HAP-1 (cell line): ENCODE results near the gene SPAG7.

Source experiments
- DNase-seq, 2 experiments: peaks; one replicate each; pipeline ENCODE4 v3.0.0-alpha.2; 2016 to 2020; ENCODE audit warnings: low spot score in 2 of 2
- H3K27me3 ChIP-seq: fragments of 250-450 bp; sonication (Bioruptor Pico); 2 replicates; pipeline ENCODE4 v1.5.1; 2020; ENCODE audit warnings: low read depth, mild to moderate bottlenecking, moderate library complexity
- H3K36me3 ChIP-seq: fragments of 250-450 bp; sonication (Bioruptor Pico); replicated peaks from 2 replicates; pipeline ENCODE4 v1.5.1; 2020; ENCODE audit warnings: mild to moderate bottlenecking
- H3K4me1 ChIP-seq: fragments of 250-450 bp; sonication (Bioruptor Pico); 2 replicates; pipeline ENCODE4 v1.5.1; 2020; ENCODE audit warnings: mild to moderate bottlenecking
- H3K4me3 ChIP-seq: fragments of 250-450 bp; sonication (Bioruptor Pico); 2 replicates; pipeline ENCODE4 v1.5.1; 2020; ENCODE audit warnings: mild to moderate bottlenecking, moderate library complexity
- H3K9me3 ChIP-seq: fragments of 250-450 bp; sonication (Bioruptor Pico); 2 replicates; pipeline ENCODE4 v1.5.1; 2020; ENCODE audit warnings: mild to moderate bottlenecking, moderate library complexity
- in situ Hi-C: fragments of 300-500 bp; cut with MboI; formaldehyde crosslinking; loops from 3 replicates; pipeline ENCODE4 v1.14.3; 2020; ENCODE audit warnings: low sequenced_read_pairs, inconsistent platforms, mixed read lengths

The SPAG7 gene

DNA sequence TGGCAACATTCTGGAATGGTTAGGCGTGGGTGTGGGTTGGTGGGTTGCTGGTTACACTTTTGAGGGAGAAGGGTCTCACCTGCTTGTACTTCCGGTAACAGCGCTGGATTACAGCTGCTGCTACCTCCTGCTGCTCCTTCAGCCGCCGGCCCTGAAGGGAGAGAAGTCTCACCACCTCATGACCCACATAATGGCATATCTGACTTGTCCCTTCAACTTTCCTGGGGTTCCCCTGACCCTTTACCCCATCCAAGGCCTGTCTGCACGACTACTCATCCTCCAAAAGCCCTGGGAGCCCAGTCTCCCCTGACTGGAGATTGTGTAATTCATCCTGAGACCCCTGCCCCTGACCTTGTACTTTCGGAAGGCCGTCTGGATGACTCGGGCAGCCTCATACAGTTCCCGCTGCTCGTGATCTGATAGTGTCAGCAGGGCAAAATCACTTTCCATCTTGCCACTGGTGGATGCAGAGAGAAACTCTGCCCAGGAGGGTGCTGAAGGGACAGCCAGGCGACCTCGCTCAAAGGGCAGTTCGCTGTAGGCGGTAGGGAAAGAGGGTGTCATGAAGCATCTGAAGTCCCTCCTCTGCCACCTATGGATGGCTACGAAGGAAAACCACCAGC, 2.0 kb upstream of the SPAG7 start:
- peaks cover 17% of the 10 kb centered on the region for H3K4me1 ChIP-seq
- H3K4me3 ChIP-seq: no peak overlapping the region
- H3K9me3 ChIP-seq: 0 out of 2 replicates have a peak, but pooled peaks cover 6% of the 10 kb centered on the region
- no peak for DNase-seq
- in situ Hi-C loops: no loop called here
- peaks cover 57% of the 10 kb centered on the region for H3K36me3 ChIP-seq
- no peaks in the 10 kb centered on the region for H3K27me3 ChIP-seq

DNA sequence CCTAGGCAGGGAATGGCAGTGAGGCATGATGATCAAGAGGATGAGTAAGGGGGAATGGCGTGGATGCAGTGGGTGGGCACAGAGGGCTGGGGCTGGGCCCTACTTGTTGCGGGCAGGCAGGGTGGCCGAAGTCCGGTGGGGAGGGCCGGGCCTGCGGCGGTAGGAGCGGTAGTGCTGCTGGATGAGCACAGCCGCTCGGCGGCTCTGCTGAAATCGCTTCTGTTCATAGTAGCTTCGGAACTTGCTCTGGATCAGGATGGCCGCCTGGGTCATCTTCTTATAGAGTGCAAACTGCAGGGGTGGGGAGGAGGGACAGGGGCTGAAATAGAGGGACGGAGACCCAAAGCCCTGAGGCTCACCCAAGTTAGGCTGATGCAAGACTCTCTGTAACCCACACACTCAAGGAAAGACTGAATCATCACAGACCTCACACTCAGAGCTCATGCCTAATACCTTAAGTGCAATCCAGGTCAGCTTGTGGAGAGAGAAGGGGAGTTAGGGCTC, 1.5 kb upstream of the SPAG7 start:
- peaks cover 17% of the 10 kb centered on the region for H3K4me1 ChIP-seq
- no peak overlapping the region for H3K4me3 ChIP-seq
- DNase-seq: no peak
- in situ Hi-C loops: no loop called here
- H3K36me3 ChIP-seq: peaks cover 54% of the 10 kb centered on the region
- 0 out of 2 replicates have a peak, but pooled peaks cover 6% of the 10 kb centered on the region for H3K9me3 ChIP-seq
- no peaks in the 10 kb centered on the region for H3K27me3 ChIP-seq

DNA sequence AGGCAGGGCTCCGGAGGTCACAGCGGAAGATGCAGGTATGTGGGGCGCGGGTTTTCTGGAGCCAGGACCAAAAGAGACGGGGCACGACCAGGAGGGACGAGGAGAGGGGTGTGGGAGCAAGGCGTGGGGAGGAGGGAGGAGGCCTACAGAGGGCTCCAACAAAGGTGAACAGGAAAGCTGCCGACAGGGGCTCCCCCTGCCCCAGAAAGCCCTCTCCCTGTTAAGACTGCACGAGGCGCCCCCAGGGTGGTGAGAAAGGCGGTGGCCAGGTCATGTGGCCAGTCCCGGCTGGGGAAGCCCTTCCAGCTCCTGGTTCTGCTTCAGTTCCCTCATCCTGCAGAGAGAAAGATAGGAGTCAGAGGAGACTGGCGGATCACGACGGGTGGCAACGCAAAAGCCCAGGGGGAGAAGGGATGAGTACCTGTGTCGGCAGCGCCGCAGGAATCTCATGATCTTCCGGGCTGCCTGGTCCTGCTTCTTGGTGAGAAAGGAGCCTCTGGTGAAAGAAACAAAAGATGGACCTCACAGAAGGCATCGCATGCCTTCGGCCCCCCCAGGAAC, 949 bp upstream of the SPAG7 start:
- H3K36me3 ChIP-seq: peaks cover 48% of the 10 kb centered on the region
- peaks cover 17% of the 10 kb centered on the region for H3K4me1 ChIP-seq
- H3K27me3 ChIP-seq: no peaks in the 10 kb centered on the region
- H3K4me3 ChIP-seq: peak overlapping the region; percentile 86
- 0 out of 2 replicates have a peak, but pooled peaks cover 6% of the 10 kb centered on the region for H3K9me3 ChIP-seq
- DNase-seq: no peak
- in situ Hi-C loops: no loop called here

DNA sequence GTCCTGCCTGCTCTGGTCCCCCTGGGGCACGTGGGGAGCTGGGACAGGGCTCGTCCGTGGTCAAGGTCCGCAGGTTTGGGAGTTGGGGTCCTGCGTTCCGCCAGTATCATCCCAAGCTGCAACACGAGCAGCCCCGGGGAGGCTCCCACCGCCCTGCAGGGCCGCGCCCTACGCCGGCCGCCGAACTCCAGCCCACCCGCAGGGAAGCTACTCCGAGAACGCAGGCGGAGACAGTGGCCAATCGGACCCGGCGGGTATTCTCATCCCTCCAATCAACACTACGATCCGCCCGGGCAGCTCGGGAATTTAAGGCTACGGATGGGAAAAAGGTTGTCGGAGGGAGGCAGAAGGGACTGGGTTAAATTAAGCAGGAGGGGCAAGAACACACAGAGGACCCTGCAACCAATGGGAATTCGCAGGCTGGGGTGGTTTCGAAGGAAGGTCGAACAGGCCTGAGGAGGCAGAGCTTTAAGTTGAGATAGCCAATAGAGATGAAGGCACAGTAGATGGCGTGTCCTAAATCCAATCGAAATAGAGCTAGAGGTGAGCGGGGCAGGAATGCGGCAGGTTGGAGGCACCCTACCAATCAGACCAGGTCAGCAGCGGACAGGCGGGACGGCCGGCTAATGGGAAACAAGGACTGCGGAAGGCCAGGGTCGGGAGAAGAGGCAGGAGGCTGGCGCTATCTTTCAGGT, 626 bp downstream of the SPAG7 start:
- DNase-seq: peak; percentile 99
- Histone ChIP-seq H3K4me3 (peak overlapping the region; percentile 86), H3K4me1 (peaks cover 17% of the 10 kb centered on the region), H3K36me3 (peaks cover 33% of the 10 kb centered on the region), H3K27me3 (no peaks in the 10 kb centered on the region), H3K9me3 (0 out of 2 replicates have a peak, but pooled peaks cover 6% of the 10 kb centered on the region)
- in situ Hi-C loops: no loop called here

DNA sequence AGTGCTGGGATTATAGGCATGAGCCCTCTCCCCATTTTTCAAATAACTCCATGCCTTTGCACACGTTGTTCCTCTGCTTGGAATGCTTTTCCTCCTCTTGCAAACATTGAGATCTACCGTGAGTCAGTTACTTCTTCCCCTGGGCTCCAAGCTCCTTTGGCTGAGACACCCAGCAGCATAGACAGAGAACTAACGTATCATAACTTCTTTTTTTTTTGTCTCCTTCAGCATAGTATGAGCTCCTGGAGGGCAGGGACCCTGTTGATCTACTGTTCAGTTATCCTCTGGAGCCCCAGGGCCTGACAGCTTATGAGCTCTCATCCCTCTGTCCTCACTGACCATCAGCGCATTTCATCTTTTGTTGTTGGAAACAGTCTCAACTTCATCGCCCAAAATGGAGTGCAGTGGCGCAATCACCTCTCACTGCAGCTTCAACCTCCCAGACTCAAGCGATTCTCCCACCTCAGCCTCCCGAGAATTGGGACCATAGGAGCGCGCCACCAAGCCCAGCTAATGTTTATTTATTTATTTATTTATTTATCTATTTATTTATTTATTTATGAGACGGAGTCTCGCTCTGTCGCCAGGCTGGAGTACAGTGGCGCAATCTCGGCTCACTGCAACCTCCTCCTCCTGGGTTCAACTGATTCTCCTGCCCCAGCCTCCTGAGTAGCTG, 2.2 kb downstream of the SPAG7 start:
- H3K4me1 ChIP-seq: peaks cover 17% of the 10 kb centered on the region
- in situ Hi-C loops: no loop called here
- 0 out of 2 replicates have a peak, but pooled peaks cover 6% of the 10 kb centered on the region for H3K9me3 ChIP-seq
- DNase-seq: no peak
- H3K27me3 ChIP-seq: no peaks in the 10 kb centered on the region
- peaks cover 30% of the 10 kb centered on the region for H3K36me3 ChIP-seq
- no peak overlapping the region for H3K4me3 ChIP-seq

DNA sequence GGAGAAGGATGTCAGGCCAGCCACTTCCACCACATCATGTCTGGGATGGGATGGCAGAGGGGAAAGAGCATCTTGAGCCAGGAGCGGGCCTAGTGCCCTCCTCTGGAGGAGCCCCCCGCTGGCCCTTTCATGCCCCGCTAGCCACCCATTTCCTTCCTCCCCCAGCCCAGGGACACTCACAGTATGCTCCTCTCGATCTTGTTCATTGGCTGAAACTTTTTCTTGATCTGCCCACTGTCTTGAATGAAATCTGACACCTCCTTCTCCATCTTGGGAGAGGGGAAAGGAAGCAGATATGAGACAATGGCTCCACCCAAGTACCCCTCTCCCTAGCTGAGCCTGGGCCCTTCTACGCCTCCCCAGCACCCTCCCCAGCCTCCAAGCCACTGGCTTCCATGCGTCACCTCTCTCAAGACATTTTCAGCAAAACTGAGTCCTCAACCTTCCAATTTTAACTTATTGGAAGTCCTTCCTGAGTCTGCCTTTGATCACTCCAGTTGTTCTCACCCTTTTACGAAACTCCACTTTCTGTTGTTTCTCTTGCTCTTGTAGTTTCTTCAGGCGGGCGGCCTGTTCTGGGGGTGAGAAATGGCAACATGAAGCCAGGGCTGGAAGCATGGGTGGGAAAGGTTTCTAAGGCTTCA, 7.2 kb downstream of the SPAG7 start:
- peaks cover 9% of the 10 kb centered on the region for H3K36me3 ChIP-seq
- in situ Hi-C loops: no loop called here
- no peak overlapping the region for H3K4me3 ChIP-seq
- no peak for DNase-seq
- no peaks in the 10 kb centered on the region for H3K27me3 ChIP-seq
- no peaks in the 10 kb centered on the region for H3K9me3 ChIP-seq
- no peaks in the 10 kb centered on the region for H3K4me1 ChIP-seq

DNA sequence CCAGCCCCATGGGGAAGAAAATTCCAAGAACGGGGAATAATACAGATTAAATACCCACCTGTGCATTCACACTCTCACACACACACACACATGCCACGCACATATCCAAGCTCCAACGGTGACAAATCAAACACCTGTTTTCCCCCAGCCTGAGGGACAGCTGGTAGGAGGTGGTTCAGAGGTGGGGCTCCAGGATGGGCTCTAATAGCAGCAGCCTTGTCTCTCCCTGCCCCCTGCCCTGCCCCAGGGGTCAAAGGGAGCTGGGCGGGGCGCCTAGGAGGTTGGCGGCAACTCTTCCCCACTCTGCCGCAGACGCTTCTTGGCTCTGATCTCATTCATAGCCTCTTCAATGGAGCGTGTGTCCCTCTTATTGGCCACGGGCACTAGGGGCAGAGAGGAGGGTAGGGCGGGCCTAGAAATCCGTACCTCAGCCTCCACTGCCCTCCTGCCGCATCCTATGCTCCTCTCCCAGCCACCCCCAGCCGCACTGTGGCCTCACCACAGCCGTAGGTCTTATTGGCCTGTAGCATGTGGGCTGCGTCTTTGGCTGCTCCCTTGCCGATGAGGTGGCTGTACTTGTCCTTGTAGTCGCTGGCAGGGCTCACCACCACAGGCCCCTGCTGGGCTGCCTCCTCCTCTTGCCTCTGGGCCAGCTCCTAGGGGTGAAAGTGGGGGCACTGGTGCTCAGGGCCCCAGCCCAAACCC, 8.2 kb downstream of the SPAG7 start:
- Histone ChIP-seq H3K4me1 (no peaks in the 10 kb centered on the region), H3K27me3 (no peaks in the 10 kb centered on the region), H3K36me3 (peaks cover 6% of the 10 kb centered on the region), H3K9me3 (no peaks in the 10 kb centered on the region), H3K4me3 (no peak overlapping the region)
- in situ Hi-C loops: no loop called here
- DNase-seq: no peak

DNA sequence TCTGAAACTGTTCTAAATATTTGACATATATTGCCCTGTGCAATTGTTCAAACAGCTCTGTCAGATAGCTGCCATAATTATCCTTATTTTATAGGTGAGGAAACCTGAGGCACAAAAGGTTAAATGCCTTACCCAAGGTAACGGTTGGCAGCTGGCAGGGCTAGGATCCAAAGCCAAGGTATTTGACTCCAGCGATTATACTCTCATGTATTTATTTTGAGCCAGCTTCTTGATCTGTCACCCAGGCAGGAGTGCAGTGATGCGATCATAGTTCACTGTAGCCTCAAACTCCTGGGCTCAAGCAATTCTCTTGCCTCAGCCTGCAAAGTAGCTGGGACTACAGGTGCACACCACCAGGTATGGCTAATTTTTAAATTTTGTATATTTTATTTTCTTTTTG, 9.5 kb downstream of the SPAG7 start:
- Histone ChIP-seq H3K27me3 (no peaks in the 10 kb centered on the region), H3K36me3 (peaks cover 6% of the 10 kb centered on the region), H3K9me3 (no peaks in the 10 kb centered on the region), H3K4me1 (no peaks in the 10 kb centered on the region), H3K4me3 (no peak overlapping the region)
- DNase-seq: no peak
- in situ Hi-C loops: no loop called here

DNA sequence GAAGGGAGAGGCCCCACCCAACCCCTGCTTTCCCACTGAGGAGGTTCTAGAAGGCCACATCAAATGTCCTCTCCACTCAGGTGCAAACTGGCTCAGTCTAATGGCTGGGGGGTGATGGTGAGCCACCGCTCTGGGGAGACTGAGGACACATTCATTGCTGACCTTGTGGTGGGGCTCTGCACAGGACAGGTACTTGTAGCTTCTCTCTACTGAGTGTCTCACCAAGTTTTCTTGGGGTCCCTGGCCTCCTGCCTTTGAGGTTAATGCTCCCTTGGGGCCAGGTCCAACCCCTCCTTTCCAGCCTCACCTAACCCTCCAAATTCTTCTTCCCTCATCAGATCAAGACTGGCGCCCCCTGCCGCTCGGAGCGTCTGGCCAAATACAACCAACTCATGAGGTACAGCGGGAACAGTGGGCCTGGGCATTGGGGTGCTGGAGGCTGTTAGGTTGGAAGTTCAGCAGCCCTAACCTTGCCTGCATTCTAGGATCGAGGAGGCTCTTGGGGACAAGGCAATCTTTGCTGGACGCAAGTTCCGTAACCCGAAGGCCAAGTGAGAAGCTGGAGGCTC, 11.0 kb downstream of the SPAG7 start:
- in situ Hi-C loops: no loop called here
- H3K4me3 ChIP-seq: no peak overlapping the region
- H3K4me1 ChIP-seq: no peaks in the 10 kb centered on the region
- H3K9me3 ChIP-seq: no peaks in the 10 kb centered on the region
- H3K27me3 ChIP-seq: no peaks in the 10 kb centered on the region
- H3K36me3 ChIP-seq: peaks cover 6% of the 10 kb centered on the region
- DNase-seq: no peak

DNA sequence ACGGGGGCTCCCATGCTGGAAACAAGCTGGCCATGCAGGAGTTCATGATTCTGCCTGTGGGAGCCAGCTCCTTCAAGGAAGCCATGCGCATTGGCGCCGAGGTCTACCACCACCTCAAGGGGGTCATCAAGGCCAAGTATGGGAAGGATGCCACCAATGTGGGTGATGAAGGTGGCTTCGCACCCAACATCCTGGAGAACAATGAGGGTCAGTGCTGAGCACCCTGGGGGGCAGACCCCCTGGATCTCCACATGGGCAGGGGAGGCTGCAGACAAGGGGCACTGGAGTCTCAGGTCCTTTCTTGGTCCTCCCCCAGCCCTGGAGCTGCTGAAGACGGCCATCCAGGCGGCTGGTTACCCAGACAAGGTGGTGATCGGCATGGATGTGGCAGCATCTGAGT, 12.5 kb downstream of the SPAG7 start:
- Histone ChIP-seq H3K27me3 (no peaks in the 10 kb centered on the region), H3K9me3 (no peaks in the 10 kb centered on the region), H3K4me3 (no peak overlapping the region), H3K4me1 (peaks cover 14% of the 10 kb centered on the region), H3K36me3 (peaks cover 6% of the 10 kb centered on the region)
- in situ Hi-C loops: no loop called here
- DNase-seq: no peak

DNA sequence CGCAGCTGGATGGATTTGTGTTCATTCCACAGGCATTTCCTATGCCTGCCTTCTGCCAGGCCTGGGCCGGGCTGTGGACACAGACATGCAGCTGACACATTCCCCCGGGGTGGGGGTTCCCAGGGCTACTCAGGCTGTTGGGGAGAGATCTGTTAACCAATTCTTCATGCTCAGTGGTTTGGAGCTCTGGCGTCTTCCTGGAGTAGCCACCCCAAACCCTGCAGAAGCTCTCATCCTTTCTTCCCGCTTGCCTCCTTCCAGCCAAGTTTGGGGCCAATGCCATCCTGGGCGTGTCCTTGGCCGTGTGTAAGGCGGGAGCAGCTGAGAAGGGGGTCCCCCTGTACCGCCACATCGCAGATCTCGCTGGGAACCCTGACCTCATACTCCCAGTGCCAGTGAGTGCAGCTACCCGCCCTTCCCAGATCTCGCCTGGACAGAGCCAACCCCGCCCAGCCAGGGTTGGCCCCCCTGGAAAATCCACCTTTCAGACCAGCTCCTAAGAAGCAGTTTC, 14.1 kb downstream of the SPAG7 start:
- H3K27me3 ChIP-seq: no peaks in the 10 kb centered on the region
- H3K36me3 ChIP-seq: no peaks in the 10 kb centered on the region; the same call in 1 of the 2 replicates
- no peak for DNase-seq
- H3K4me1 ChIP-seq: peaks cover 18% of the 10 kb centered on the region
- H3K9me3 ChIP-seq: no peaks in the 10 kb centered on the region
- in situ Hi-C loops: no loop called here
- no peak overlapping the region for H3K4me3 ChIP-seq

DNA sequence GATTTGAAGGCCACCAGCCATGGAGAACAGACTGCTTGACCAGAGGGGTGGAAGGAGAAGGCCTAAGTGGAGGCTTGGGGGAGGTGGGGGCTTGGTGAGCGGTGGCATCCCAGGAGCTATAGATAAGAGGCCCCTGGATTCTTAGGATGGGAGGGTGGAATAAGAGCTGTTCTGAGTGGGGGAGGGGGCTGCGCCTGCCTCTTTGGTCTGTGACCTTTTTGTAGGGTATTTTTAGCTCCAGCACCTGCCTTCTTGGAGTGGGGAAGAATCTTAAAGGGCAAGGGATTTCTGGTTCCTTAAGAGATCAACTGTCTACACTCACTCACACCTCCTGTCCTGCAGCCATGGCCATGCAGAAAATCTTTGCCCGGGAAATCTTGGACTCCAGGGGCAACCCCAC, 16.1 kb downstream of the SPAG7 start:
- no peaks in the 10 kb centered on the region for H3K27me3 ChIP-seq
- no peak for DNase-seq
- peaks cover 15% of the 10 kb centered on the region for H3K36me3 ChIP-seq
- in situ Hi-C loops: no loop called here
- peaks cover 18% of the 10 kb centered on the region for H3K4me1 ChIP-seq
- no peaks in the 10 kb centered on the region for H3K9me3 ChIP-seq
- H3K4me3 ChIP-seq: no peak overlapping the region
